T follicular helper cell (primary cell): ENCODE data around the gene CKM.
"Not testable (repeated sequence)": the region's sequence is repeated elsewhere in the genome, so short reads cannot be mapped to it uniquely, and the experiment has no call there.

Source experiments
- DNase-seq: peaks from one replicate; pipeline ENCODE4 v3.0.0-alpha.2; 2020; ENCODE audit warnings: low read depth

The CKM gene

DNA sequence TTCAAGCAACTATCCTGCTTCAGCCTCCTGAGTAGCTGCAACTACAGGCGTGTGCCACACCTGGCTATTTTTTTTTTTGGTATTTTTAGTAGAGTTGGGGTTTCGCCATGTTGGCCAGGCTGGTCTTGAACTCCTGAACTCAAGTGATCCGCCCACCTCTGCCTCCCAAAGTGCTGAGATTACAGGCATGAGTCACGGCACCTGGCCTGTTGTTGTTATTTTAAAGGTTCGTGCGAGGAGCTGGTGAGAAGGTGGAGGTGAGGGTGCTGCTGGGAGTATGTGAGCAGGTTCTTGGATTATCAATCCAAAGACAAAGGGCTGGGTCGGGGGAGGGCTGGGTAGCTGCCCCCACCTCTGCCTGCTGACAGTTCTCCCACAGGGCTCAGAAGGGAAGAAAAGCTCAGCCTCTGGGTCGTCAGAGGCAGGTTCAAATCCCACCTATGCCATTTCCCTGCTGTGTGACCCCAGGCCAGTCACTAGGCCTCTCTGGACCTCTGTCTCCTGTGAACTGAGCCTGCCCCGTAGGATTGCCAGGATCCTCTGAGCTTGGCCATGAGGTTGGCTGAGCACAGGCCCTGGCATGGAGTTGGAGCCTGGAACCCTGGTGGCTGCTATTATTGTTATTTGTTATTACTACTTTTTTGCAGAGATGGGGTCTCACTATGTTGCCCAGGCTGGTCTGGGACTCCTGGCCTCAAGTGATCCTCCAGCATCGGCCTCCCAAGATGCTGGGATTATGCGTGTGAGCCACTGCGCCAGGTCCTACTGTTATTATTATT lies 1.5 kb downstream of the CKM start:
- no peak for DNase-seq

DNA sequence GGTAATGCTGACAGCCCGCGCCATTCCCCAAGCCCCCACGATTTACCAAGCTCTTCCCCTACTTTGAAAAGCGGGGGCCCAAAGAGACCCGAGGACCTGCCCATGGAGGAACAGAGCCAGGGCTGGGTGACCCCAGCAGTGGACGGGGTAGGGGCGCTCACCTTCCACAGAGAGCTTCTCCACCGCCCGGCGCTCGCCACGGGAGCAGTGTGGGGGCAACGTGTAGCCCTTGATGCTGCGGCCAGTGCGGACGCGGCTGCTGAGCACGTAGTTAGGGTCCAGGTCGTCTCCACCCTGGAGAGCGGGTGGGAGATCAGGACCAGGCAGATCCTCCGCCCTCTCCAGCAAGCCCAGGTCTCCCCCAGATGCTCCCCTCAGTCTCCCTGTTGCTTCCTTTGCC lies 7.4 kb downstream of the CKM start:
- DNase-seq: no peak

- no peak for DNase-seq
Measured at GRCh38 chr19:45314708-45315245, 7.9 kb downstream of the CKM start.

DNA sequence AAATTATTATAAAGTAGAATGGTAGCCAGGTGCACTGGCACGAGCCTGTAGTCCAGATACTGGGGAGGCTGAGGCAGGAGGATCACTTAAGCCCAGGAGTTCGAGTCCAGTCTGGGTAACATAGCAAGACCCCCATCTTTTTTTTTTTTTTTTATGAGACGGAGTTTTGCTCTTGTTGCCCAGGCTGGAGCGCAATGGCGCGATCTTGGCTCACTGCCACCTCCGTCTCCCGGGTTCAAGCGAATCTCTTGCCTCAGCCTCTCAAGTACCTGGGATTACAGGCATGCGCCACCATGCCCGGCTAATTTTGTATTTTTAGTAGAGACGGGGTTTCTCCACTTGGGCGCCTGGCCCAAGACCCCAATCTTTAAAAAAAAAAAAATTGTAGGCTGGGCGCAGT lies 10.4 kb downstream of the CKM start:
- DNase-seq: not testable (repeated sequence)

DNA sequence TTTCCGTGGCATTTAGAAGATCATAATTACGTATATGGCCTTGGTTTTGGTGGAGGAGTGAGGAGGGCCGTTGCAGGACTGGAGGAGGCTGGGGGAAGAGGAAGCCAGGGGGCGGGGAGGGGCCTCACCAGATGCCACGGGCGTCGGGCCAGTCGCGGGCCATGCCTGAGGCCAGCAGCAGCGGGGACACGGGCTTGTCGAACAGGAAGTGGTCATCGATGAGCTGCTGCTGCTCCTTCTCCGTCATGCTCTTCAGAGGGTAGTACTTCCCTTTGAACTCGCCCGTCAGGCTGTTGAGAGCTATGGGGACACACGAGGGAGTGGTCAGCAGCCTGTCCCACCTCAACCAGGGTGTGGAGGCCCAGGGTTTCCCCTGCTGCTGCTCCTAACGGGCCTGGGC lies 11.1 kb downstream of the CKM start:
- DNase-seq: no peak

GRCh38 chr19:45309322-45309721 lies 13.4 kb downstream of the CKM start:
- not testable (repeated sequence) for DNase-seq

- DNase-seq: no peak
Measured at GRCh38 chr19:45307361-45307760, 15.3 kb downstream of the CKM start.

DNA sequence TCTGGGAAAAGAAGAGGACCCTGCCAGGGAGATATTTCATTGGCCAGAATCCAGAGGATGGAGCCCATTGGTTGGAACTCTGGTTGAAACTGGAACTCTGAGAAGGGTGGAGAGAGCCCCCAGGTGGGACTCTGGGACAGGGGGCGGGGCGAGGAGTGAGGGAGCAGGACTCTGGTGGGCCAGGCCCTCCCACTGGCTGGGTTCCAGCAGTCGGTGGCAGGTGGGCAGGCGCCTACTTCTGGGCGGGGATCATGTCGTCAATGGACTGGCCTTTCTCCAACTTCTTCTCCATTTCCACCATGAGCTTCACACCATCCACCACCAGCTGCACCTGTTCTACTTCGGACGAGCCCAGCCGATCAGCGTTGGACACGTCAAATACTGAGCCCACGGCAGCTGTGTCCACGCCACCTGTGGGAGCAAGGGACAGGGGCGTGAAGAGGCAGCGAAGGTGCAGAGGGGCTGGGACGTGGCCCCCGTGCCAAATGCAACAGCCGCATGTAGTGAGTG lies 16.1 kb downstream of the CKM start:
- DNase-seq: no peak

GRCh38 chr19:45306040-45306439 lies 16.6 kb downstream of the CKM start:
- no peak for DNase-seq

DNA sequence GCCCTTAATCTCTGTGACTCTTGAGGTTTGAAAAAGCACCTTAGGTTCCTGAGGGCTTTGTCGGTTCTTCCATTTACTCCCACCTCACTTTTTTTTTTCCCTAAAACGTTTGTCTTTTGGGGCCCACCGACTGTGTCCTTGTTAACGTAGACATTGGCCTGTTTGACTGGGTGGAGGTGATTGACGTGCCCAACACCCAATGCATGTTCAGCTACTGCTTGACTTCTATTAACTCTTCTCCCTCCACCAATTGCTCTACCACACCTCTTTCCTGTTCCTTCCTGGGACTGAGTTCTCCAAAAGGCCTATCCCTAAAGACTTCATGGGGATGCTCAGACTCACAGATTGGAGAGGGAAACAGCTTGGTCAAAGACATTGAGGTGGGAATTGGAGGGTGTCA lies 17.3 kb downstream of the CKM start:
- DNase-seq: no peak

- DNase-seq: no peak
Measured at GRCh38 chr19:45305007-45305406, 17.7 kb downstream of the CKM start.

GRCh38 chr19:45304141-45304926 lies 18.3 kb downstream of the CKM start:
- no peak for DNase-seq

DNA sequence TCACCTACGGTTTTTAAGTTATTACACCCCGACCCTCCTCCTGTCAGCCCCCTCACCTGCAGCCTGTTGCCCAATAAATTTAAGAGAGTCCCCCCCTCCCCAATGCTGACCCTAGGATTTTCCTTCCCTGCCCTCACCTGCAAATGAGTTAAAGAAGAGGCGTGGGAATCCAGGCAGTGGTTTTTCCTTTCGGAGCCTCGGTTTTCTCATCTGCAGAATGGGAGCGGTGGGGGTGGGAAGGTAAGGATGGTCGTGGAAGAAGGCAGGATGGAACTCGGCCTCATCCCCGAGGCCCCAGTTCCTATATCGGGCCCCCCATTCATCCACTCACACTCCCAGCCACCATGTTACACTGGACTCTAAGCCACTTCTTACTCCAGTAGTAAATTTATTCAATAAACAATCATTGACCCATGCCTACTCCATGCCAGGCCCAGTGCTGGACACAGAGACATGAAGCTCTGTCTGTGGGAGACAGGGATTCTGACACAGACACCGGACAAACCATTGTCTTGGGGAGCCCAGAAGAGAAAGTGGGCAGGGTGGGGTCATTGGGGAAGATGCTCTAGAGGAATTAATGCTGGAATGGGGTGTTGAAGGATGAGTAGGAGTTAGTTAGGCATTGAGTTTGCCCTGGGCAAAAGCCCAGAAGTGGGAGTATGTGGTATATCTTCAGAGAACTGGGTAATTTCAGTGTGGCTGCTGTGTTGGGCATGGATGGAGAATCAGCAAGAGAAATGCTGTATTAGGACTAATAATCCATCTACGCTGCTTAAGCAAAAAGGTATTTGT lies 19.2 kb downstream of the CKM start:
- DNase-seq: no peak

DNA sequence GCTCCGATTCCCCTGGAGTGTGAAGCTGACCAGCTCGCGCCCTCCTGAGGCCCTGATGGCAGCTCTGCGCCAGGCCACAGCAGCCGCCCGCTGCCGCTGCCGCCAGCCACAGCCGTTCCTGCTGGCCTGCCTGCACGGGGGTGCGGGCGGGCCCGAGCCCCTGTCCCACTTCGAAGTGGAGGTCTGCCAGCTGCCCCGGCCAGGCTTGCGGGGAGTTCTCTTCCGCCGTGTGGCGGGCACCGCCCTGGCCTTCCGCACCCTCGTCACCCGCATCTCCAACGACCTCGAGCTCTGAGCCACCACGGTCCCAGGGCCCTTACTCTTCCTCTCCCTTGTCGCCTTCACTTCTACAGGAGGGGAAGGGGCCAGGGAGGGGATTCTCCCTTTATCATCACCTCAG lies 20.3 kb downstream of the CKM start:
- no peak for DNase-seq

DNA sequence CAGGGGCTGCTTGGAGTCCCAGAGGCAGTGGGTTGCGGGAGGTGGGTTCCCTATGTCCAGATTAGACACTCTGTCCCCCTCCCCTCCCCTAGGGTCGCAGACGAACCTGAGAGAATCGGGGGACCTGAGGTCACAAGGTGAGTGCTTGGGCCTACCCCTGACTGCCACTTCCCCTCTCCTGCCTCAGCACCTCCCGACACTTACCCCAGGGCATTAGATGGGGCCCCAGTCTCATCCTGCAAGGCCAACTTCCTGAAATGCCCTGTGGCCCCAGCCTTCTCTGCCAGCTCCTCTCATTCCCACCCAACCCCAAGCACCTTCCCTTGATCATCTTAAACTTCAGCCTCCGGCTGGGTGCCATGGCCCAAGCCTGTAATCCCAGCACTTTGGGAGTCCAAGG lies 23.0 kb downstream of the CKM start:
- no peak for DNase-seq

DNA sequence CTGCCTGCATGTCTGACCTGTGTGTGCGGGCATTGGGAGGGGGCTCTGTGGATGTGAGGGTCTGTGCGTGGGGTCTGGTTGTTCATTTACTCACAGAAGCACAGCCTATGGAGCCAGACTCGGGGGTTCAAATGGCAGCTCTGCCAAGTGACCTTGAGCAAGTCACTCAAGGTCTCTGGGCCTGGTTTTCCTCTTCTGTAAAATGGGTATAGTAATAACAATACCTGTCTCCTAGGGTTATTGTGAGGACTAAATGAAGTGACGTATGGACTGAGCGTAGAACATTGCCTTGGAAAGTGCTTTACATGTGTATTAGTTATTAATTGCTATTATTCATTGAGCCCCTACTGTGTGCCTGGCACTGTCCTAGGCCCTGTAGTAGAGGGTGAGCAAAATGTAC lies 24.4 kb downstream of the CKM start:
- no peak for DNase-seq

- no peak for DNase-seq
Measured at GRCh38 chr19:45297674-45298073, 25.0 kb downstream of the CKM start.

- DNase-seq: no peak
Measured at GRCh38 chr19:45296355-45296754, 26.3 kb downstream of the CKM start.

DNA sequence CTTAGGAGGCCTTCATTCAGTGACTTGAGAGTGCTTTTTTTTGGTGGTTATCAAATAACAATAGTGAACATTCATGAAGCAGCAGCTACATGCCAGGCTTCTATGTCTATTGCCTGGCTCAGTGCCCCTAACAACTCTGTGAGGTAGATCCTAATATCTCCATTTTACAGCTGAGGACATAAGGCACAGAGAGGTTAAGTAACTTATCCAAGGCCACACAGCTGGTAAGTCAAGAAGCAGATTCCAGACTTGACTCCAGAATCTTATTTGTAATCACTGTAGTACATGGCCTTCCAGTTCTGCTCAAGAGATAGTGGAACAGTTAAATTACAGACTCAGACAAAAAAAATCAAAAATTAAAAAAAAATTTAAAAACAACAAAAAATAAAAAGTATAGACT lies 26.8 kb downstream of the CKM start:
- no peak for DNase-seq

DNA sequence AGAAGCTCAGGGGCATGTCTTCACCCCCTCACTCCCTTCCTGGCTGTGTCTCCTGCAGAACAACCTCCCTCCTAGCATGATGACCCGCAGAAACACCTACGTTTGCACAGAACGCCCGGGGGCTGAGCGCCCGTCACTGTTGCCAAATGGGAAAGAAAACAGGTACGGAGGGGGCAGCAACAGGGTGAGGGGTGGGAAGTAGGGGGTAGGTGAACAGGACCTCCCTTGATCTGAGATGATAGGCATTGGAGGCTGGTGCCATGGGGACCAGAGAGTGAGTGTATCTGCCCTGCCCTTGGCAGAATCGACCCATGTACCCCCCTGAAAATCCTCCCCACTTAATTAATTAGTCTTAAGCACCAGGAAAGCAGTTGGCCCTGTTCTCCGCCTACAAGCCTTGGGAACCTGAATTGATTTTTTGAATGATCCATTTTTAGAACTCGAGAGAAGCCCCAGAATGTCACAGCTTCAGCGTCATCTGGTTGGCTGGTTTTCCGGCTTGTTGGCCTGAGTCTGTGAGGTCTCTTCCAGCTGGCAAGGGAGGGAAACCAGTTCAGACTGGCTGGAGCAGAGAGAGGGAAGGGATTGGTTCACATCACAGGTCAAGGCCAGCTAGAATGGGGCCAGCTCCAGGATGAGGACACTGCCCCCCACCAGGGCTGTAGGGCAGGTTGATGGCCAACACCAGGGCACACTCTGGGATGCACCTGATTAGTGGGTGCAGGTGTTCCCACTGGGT lies 28.2 kb downstream of the CKM start:
- no peak for DNase-seq

DNA sequence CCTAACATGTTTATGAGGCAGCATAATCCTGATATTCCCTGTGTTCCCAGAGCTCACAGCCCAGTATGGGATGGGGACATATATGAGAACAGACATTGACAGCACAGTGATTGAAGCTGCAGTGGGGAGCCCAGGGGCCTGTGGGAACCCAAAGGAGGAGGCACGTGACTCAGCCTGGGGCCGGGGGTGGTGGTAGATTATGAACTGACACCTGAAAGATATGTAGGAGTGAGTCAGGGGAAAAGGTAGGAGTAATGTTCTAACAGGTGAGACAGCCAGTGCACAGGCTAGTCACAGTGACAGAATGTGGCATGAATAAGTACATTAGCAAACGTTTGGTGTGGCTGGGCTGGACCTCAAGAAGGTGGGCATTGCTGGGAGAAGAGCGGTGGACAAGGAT lies 29.0 kb downstream of the CKM start:
- DNase-seq: no peak

GRCh38 chr19:45291834-45292233 lies 30.8 kb downstream of the CKM start:
- DNase-seq: no peak
